Measurements from ENCODE around the gene ODAD3.

DNA sequence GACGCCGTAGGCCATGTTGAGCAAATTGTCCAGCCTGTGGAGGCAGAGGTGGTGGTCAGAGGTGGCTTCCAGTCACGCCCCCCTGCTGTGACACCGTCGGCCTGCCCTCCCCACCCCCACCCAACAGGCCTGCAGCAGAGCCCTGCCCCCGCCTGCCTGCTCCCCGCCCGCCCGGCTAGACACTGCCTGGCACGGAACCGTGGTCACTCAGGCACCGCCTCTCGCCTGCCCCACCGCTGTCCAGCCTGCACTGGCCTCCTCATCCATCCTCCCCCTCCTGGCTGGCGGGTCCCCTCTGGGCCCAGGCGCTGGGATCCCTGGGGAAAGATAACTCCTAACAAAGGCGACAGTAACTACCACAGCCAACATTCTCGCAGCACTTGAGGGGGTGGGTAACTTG lies 22.2 kb upstream of the ODAD3 start:
- TF ChIP-seq POLR2AphosphoS5 (IDR thresholded peaks at IDR 0.05; ENCODE audit: borderline replicate concordance, low read depth, low read length) (no peak), EZH2 (IDR thresholded peaks at IDR 0.05) (no peak)
